Measurements from ENCODE around the gene NSFL1C.

Gene NSFL1C

GRCh38 chr20:1484438-1485116 lies 17.9 kb upstream of the NSFL1C start:
- H3F3A ChIP-seq (ENCODE audit: control insufficient read depth, insufficient read depth) = peaks cover 11% of the 10 kb centered on the region
- no peaks in the 10 kb centered on the region for H3K27me3 ChIP-seq (ENCODE audit: control insufficient read depth, low read length)
- peaks cover 3% of the 10 kb centered on the region; the same call in 1 of the 2 replicates for H3K9me3 ChIP-seq (ENCODE audit: control insufficient read depth, insufficient read depth, low read length)
- no peaks in the 10 kb centered on the region for H3K36me3 ChIP-seq (ENCODE audit: control insufficient read depth, low read length)
- peaks cover 12% of the 10 kb centered on the region; the same call in 1 of the 2 replicates for H3K79me2 ChIP-seq (ENCODE audit: control insufficient read depth, low read length)
- peaks cover 83% of the 10 kb centered on the region for H3K4me1 ChIP-seq (ENCODE audit: control insufficient read depth, low read length)
- no peaks in the 10 kb centered on the region for H4K20me1 ChIP-seq (ENCODE audit: control insufficient read depth, insufficient read depth, low read depth, low read length)
- H3K9me2 ChIP-seq (replicated peaks; ENCODE audit: control insufficient read depth, low read length) = no peaks in the 10 kb centered on the region
- H3K27ac ChIP-seq (ENCODE audit: low read depth, low read length) = peak overlapping the region; percentile 88
- H3K4me3 ChIP-seq (ENCODE audit: low read length) = peak overlapping the region; percentile 58
- peak overlapping the region; percentile 66 for H3K4me2 ChIP-seq (ENCODE audit: low read length)
- TF ChIP-seq CTCF (IDR thresholded peaks at IDR 0.05; ENCODE audit: low read depth, low read length, poor library complexity, severe bottlenecking) (no peak), EZH2phosphoT487 (IDR thresholded peaks at IDR 0.05; ENCODE audit: borderline replicate concordance, low read length) (no peak)

GRCh38 chr20:1479831-1480595 lies 13.4 kb upstream of the NSFL1C start:
- no peak overlapping the region for H3K4me2 ChIP-seq (ENCODE audit: low read length)

GRCh38 chr20:1478566-1478965 lies 11.9 kb upstream of the NSFL1C start:
- Histone ChIP-seq H3K4me2 (ENCODE audit: low read length) (no peak overlapping the region), H3K9me3 (ENCODE audit: control insufficient read depth, insufficient read depth, low read length) (no peaks in the 10 kb centered on the region)

More at GRCh38 chr20:1479831-1480595, 13.4 kb upstream of the NSFL1C start:
- Histone ChIP-seq H3K9me3 (ENCODE audit: control insufficient read depth, insufficient read depth, low read length) (no peaks in the 10 kb centered on the region), H3K4me3 (ENCODE audit: low read length) (no peak overlapping the region), H3K9me2 (replicated peaks; ENCODE audit: control insufficient read depth, low read length) (no peaks in the 10 kb centered on the region), H3K27ac (ENCODE audit: low read depth, low read length) (no peak overlapping the region), H3K4me1 (ENCODE audit: control insufficient read depth, low read length) (peaks cover 42% of the 10 kb centered on the region), H3F3A (ENCODE audit: control insufficient read depth, insufficient read depth) (no peaks in the 10 kb centered on the region), H3K27me3 (ENCODE audit: control insufficient read depth, low read length) (no peaks in the 10 kb centered on the region), H4K20me1 (ENCODE audit: control insufficient read depth, insufficient read depth, low read depth, low read length) (no peaks in the 10 kb centered on the region), H3K79me2 (ENCODE audit: control insufficient read depth, low read length) (peaks cover 5% of the 10 kb centered on the region; the same call in 1 of the 2 replicates), H3K36me3 (ENCODE audit: control insufficient read depth, low read length) (no peaks in the 10 kb centered on the region)
- TF ChIP-seq EZH2phosphoT487 (IDR thresholded peaks at IDR 0.05; ENCODE audit: borderline replicate concordance, low read length) (no peak), CTCF (IDR thresholded peaks at IDR 0.05; ENCODE audit: low read depth, low read length, poor library complexity, severe bottlenecking) (no peak)

More at GRCh38 chr20:1478566-1478965, 11.9 kb upstream of the NSFL1C start:
- H3K27ac ChIP-seq (ENCODE audit: low read depth, low read length) = no peak overlapping the region
- no peaks in the 10 kb centered on the region for H3K9me2 ChIP-seq (replicated peaks; ENCODE audit: control insufficient read depth, low read length)
- H3K79me2 ChIP-seq (ENCODE audit: control insufficient read depth, low read length) = no peaks in the 10 kb centered on the region
- H3K4me3 ChIP-seq (ENCODE audit: low read length) = no peak overlapping the region
- no peaks in the 10 kb centered on the region for H4K20me1 ChIP-seq (ENCODE audit: control insufficient read depth, insufficient read depth, low read depth, low read length)
- TF ChIP-seq CTCF (IDR thresholded peaks at IDR 0.05; ENCODE audit: low read depth, low read length, poor library complexity, severe bottlenecking) (no peak), EZH2phosphoT487 (IDR thresholded peaks at IDR 0.05; ENCODE audit: borderline replicate concordance, low read length) (no peak)
- no peaks in the 10 kb centered on the region for H3K27me3 ChIP-seq (ENCODE audit: control insufficient read depth, low read length)
- peaks cover 32% of the 10 kb centered on the region for H3K4me1 ChIP-seq (ENCODE audit: control insufficient read depth, low read length)
- H3F3A ChIP-seq (ENCODE audit: control insufficient read depth, insufficient read depth) = no peaks in the 10 kb centered on the region
- H3K36me3 ChIP-seq (ENCODE audit: control insufficient read depth, low read length) = no peaks in the 10 kb centered on the region

Measured in DOHH2 (cell line).